Activated T-cell treated with anti-CD3 and anti-CD28 coated beads, Interleukin-2, amount 50 U/mL, for 48 hours (primary cell): Measurements from ENCODE around the gene CREG2.

Source experiments
- DNase-seq, 2 experiments: peaks; one replicate each; pipeline ENCODE4 v3.0.0-alpha.2; 2020

CREG2 gene

DNA sequence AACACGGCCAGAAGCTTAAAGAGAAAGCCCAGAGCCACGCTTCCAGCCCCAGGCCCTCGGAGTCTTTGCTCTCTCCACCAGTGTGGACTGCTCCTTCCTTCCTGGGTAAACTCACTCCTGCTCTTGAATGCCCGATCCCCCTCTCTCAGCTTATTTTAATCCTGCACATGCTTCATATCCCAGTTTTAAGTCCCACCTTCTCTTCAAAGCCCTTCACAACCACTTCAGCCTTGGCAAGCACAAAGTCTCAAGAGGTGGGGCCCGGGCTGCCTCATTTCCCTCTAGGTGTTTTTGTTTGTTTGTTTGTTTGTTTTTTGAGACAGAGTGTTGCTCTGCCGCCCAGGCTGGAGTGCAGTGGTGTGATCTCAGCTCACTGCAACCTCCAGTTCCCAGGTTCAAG, 21.6 kb upstream of the CREG2 start:
- DNase-seq = no peak

DNA sequence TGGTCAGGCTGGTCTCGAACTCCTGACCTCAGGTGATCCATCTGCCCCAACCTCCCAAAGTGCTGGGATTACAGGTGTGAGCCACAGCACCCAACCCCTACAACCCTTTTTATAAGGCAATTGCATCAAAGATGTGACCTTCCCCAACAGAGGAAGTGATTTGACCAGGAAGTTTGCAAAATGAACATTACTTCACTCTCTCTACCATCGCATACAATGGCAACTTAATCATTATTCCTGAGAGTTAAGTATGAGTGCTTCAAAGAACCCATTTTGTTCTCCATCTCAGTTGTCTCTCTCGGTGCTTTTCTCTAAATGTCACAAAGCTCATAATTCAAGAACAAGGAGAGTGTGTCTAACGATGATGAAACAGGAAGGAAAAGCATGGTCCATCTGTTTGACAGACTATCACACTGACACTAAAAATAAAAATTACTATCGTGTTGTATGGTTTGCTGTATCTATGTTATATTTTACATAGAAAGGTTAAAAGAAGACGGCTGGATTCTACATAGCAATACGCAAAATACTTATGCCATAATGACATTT, 18.1 kb upstream of the CREG2 start:
- no peak for DNase-seq

DNA sequence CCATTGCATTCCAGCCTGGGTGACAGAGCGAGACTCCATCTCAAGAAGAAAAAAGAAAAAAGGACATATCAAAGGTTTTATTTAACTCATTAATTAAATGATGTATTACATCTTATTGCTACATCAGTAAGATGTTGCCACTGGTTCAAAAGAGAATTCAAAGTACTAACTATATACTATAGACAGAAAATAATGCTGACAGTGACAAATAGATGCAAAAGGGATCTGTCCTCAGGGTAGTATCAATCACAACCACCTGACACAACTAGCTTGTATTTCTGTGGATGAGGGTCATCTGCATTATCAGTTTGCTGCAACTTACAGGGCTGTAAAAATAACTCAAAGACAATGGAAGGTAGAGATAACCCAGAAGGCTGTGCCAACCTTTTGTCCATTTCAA, 16.4 kb upstream of the CREG2 start:
- no peak for DNase-seq

DNA sequence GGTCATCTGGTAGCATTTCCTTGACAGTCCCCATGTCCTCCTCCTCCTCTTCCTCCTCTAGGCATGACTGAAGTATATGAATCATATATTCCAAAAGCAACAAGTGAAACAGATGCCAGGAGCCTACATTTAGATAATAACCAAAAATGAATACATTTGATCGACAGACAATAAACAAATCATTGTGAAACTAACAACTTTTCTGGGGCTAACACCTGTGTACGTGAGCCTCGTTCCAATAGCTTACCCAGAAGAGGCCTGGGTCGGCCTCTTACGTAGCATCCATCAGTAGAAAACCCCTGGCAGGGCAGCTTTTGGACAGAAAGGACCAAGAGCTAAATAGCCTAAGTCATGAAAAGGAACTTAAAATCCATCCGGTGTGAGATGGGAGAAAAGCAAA, 15.3 kb upstream of the CREG2 start:
- no peak for DNase-seq

DNA sequence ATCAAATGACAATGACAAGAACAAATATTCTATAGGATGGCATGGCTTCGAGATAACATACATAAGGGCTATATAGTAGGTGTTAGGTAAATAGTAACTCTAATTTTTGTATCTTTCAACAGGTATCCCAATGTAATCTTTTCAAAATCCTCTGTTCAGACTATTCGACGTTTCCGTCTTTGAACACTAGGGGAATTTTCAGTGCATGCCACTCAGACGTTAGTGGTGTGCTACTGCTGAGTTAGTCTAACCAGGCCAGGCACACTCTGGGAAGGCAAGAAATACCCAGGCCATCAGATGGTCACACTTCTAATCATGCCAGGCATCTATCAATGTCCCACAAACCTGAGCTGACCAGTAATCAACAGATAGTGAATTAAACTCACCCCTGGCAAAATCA, 14.6 kb upstream of the CREG2 start:
- DNase-seq = no peak

DNA sequence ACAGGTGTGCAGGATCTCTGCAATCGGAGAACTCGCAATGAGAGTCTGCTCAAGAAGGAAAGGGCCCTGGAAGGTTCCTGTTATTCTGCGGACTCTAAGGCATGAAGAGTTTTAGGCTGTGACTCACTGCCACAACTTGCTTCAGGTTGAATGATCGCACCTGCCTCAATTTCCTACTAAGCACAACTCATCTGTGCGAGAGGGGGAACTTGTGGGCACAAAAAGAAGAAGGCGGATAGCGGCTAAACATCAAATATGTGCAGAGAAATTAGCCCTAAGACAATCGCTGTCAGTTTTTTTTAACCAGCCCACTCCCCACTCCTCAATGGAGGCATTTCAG, 14.0 kb upstream of the CREG2 start:
- no peak for DNase-seq

DNA sequence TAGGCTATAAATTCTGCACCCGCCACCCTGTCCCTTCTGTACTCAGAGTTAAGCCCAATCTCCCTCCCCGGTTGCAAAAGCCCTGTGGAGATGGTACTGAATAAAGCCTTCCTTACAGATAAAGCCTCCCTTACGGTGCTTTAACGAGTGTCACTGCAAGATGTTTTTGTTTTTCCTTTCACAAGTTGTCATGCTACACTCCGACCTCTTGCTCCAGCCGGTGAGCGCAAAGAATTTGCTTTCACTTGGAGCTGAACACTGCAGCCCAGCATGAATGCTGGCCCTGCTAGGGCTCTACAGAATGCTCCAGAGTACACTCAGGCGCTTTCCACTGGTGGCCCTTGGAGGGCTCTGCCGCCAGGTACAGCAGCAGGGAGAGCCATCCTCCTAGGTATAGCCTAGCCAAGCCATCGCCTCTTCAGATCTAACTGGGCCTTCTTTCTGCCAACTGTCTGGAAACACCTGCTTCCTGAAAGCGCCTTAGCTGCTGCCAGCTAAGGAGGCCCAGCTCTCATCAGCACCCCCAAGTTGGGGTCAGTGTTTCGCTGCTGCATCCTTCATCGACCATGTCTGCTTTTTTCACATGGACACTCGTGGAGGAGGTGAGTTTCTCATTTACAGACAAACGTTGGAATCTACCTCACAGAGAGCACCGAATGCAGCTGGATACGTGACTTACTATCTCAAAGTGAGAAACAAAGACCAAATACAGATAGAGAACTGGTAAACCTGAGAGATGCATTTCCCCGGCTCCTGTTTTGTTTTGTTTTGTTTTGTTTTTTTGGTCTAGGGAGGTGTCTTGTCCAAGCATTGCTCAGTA, 13.4 kb upstream of the CREG2 start:
- no peak for DNase-seq

DNA sequence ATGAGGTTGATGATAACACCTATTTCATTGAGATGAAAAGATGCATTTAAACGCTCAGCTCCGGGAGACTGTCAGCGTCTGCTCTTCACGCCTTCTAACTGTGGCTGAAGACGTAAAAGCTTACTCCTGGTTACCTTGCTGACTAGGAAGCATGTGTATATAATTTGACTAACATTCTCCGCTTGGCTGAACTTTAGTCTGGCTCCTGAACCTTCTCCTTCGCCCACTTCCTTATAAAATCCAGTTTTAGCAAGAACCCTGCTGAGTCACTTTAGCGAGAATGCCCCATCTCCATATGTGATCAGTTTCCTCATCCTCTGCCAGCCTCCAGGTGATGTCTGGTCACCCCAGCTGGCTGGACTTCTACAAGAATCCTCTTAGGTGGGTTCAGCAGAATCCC, 12.7 kb upstream of the CREG2 start:
- DNase-seq = no peak

DNA sequence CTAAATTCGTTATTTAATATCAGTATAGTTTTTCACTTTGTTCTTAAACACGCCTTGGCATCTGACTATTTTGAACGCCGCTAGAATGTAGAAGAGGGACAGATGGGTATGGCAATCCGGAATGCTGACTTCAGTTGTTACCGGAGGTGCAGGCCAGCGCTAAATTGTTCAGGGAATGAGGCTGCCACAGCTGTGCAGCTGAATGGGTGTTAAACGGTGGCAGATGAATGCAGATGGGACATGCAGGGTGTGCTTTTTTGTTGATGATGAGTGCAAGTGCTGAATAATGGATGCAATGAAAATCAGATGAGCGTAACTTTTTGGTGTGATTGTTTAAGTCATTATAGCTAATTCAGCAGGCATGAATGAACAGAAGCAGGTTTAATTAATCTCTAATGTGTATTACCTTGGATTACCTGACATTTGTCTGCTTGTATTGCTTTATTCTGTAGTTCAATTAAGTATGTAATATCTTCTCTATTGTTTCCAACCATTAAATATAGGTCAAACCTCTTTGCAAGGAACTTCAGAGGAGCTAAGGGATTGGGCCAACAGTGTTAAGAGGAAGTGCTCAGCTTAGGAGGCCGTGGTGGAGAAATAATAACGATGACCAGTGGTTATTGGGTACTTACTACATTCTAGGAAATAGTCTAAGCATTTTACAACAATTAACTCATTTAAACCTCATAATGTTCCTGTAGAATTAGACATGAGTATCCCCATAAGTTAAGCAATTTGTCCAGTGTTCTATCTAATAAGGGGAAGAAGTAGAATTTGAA, 11.9 kb upstream of the CREG2 start:
- DNase-seq = no peak

DNA sequence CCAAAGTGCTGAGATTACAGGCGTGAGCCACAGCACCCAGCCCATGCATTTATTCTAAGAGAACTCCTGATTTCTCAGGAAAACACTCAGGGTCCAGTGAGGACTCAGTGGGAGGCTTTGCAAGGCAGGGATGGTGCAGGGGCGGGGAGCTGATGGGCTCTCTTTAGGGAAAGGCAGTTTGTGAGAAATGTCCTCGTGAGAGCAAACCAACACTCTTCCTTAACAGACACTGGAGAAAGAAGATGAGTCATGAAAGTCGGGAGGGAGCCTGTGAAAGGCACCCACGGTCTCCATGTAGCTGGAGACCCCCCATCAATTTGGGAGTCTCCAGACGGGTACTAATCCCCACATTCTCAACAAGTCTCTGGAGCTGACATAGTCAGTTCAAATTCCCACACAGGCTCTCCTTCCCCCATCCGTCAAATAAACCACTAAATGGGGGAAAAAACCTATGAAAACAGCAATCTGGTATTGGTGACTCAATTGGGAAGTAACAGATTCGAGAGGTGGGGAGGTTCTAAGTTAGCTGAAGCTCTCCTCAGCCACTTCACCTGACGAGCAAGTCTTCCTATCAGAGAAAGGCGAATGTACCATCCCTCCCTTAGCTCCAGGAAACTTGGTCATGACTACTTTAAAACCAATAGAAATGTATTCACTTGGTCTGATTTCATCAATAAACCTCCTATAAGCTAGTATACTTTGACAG, 11.0 kb upstream of the CREG2 start:
- no peak for DNase-seq

DNA sequence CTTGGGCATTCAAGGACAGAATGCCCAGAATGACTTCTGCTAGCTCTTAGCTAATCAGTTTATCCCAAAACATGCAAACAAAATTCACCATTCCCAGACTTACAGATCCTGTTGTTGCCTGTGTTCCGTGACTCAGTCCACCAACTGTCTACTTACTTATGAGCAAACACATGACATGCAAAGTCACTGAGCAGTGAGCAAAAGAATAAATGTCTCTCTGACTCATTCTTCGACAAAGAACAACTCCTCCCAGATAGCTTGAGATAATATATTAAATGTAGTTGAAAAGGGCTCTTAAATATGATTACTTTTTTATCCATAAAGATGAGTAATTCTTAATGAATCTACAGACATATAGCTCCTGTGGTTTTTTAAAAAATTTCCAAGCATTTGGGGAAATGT, 9.0 kb upstream of the CREG2 start:
- DNase-seq = no peak

DNA sequence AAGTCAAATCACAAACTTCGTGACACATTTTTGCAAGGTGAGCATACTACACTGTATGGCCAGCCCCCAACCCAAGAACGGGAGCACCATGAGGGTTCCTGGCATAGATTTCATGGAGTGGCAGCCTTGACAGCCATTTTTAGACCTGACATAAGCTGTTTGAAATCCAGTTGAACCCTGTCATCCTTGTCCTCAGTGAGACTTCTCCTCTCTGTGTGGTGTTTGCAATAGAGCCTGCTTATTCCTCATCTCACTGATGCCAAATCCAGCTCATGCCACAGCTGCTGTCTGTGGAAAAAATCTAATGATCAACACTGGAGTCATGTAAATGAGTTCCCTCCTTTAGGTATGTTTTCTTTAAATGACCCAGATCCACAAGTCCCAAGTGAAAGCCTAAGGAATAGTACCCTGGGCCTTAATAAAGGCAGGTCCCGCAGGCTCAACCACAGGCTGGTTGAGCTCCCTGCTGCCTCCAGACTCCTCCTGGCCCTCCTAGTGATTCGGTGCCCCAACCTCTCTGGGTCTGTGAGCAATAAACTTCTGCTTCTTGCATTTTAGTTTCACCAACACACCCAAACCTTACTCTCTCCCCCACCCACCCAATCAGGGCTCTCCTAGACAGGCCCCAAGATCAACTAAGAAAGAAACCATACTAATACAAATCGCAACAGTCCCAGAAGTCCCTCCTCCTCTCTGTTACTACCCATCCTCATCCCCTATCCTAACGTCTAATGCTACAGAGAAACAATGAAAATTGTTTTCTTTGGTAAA, 8.4 kb upstream of the CREG2 start:
- DNase-seq = no peak

DNA sequence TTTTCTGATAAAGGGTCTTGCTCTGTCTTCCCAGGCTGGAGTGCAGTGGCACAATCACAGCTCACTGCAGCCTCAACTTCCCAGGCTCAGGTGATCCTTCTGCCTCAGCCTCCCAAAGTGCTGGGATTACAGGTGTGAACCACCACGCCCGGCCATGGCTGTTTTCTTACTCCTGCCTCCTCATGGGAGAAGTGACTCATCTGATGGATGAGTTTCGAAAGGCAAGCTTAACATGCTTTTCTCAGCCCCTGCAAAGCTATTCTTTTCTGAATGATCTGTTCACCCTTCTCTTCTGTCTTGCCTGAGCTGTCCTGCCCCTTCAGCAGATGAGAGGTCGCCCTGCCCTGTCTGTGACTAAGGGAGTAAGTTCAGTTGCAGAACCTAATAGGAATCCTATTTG, 929 bp upstream of the CREG2 start:
- no peak for DNase-seq

DNA sequence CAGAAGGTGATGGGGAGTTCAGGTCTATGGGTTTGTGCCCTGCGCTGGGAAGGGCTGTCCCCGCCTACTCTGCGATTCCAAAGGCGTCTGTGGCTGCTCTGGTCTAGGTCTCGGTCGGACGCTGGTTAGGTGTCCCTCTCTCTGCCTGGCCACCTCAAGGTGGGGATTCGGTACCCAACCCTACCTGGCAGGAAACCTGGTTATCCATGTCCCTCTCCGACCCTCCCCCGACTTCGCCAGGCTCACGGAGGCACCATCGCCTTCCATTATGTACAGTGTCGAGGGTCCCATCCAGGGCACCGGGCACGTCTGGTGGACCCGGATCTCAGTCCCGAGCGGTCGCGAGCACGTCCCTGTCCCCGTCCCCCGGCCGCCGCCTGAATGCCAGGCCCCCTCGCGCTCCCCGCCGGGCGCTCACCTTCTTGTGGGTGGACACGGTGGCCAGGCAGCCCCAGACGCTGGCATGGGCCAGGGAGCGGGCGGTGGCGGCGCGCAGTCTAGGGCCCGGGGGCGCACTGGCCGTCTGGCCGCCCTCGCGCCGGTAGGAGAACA, 628 bp downstream of the CREG2 start:
- DNase-seq = no peak

DNA sequence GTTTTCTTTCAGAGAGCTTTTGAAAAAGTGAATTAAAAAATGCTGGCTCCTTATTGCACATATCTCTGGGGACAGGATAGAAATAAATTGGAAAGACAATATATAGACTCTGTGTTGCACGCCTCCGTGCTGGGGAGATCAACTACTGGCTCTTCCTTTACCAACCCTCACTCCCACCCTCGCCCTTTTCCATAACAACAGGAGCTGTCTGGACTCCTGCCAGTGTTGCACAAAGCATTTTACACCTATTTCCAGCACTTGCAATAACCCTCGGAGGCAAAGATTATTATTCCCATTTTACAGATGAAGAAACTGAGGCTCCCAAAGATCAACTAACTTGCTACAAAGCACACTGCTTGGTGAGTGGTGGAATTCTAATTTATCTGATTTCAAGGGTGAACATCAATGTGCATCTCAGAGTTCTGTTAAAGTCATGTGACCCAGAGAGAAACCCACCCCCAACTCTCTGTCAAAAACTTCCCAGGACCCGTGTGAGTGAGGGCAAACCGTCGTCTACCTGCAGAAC, 4.2 kb downstream of the CREG2 start:
- no peak for DNase-seq

DNA sequence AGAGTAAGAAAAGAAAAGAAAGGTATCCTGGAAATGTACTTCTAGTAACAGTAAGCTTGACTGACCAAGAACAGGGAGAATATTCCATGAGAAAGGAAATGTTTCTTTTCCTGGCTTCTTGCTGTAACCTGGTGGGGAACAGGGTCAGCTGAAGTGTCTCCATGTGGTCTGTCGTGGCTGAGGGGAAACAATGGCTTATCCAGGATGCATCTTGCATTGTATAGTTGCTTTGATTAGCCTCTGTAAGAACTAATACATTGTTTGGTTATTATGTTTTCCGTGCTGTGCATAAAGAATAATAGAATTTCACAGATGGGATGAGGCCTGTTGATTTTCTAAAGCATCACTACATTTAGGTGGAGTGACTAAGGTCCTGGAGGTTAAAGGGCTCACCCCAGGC, 4.9 kb downstream of the CREG2 start:
- DNase-seq = no peak

DNA sequence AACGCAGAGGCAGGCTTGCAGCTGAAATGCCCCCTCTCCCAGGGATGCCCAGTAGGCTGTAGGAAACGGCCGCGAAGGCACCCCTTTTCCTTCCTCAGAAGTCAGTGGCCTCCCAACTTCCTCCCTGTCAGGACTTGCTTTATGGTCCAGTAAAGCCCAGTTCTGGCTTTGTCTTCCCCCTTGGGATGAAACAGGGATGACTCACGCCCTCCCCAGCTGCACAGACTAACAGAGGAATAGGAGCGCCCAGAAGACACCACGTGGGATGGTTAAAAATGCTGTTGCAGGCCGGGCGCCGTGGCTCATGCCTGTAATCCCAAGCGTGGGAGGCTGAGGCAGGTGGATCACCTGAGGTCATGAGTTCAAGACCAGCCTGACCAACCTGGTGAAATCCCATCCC, 6.9 kb downstream of the CREG2 start:
- no peak for DNase-seq

DNA sequence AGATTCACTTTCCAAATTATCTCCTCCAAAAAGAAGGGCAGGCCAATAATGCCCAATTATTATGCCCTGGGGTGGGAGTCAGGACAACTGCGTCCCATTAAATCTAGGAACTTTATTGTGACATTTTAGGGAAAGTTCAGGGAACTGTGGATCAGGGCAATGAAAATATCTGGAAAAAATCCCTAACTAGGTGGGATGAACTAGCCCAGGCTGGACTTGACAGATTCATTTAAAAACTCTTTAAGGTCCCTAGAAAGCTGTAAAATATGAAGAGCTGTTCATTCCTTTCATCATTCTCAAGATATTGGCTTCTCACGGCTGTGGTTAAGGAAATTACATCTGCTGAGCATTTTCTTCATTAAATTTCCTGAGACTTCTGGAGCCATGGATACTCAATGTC, 8.2 kb downstream of the CREG2 start:
- no peak for DNase-seq

DNA sequence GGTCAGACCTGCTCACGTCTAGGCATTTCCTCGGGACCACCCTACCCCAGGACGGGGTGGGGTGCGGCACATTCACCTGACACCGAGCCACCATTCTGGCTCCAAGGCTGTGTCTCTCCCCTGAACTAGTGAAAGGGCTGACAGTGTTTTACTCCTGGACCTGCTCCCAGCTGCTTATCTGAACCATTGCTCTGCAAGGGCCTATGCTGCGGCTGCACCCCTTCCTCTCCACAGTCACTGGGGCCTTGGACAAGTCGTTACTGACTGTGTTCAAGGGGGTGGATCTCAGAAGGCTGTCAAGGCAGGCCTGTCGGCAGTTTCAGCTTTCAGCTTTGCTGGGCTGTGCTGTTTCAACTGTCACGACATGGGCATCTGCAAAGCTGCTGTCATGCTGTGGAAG, 11.7 kb downstream of the CREG2 start:
- no peak for DNase-seq

DNA sequence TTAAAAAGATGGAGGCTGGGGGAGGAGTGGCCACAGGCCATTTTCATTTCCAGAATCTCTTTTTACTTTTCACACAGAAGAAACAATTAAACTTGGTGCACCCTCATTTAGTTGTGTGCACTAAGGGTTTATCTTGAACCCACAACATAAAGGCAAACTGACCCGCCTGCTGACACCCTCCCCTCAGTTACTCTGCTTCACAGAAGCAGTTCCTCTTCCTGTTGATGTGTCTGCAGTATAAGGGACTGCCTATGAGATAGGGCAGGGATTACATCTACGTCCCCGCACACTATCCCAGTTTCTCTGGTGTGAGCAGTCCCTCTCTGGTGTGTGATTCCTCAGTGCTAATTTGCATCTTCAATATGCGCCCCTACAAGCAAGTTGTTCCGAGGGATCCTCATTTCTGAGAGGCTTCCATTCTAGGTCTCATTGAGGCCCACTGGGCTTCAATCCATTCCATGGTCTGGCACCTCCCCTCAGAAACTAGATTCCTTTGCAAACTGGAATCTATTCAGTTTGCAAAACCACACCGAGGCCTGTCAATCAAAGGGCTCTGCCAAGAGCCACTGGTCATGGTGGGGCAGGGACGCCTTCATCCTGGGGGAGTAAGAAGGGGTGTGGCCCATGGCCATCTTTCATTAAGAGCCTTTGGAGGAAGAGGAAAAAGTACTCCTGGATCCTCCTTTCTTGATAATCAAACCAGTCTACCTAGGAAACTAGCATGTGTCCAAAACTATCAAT, 12.3 kb downstream of the CREG2 start:
- DNase-seq = no peak

DNA sequence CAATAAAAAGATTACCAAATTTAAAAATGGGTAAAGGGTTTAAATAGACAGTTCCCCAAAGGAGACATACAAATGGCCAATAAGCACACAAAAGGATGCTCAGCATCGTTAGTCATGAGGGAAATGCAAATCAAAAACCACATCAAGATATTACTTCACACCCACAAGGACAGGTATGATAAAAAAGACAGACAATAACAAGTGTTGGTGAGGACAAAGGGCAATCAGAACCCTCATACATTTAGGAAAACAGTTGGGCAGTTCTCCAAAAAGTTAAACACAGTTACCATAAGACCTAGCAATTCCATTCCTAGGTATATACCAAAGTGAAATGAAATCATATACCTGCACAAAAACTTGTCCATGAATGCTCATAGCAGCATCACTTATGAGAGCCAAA, 14.5 kb downstream of the CREG2 start:
- no peak for DNase-seq

DNA sequence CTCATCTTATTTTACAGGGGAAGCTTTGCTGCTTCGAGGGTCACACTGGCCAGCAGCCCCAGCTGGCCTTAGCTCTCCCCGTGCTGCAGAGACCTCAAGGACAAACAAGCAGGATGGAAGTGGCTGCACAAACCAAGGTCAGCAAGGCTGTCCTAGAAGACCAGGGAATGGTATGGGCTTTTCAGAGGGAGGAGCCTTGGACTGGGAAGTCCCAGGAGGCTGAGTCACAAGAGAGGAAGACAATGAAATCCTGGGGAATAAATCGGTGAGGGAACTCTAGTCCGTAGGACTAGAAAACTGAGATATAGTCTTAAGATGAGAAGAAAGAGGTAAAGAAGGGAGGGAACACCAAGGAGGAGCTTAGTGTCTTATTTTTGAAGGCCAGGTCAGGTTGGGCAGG, 15.7 kb downstream of the CREG2 start:
- no peak for DNase-seq
